ENCODE results near the gene ZSWIM4.

GRCh38 chr19:13834244-13835069 is 39.2 kb downstream of the ZSWIM4 start:
- TF ChIP-seq CTCF (IDR thresholded peaks at IDR 0.05) (no peak), POLR2A (IDR thresholded peaks at IDR 0.05) (no peak), EP300 (IDR thresholded peaks at IDR 0.05) (no peak), POLR2AphosphoS5 (IDR thresholded peaks at IDR 0.05) (peak in 1 of 4 donors; percentile 3)
